Measurements from ENCODE around the gene DZIP1.

Gene DZIP1

GRCh38 chr13:95659500-95659899 lies 15.0 kb upstream of the DZIP1 start:
- TF ChIP-seq POLR2A (IDR thresholded peaks at IDR 0.05; ENCODE audit: low read length) (no peak), GATA1 (IDR thresholded peaks at IDR 0.05; ENCODE audit: low read depth, low read length) (no peak)
- DNase-seq = no peak

- TF ChIP-seq GATA1 (IDR thresholded peaks at IDR 0.05; ENCODE audit: low read depth, low read length) = no peak
- no peak for TF ChIP-seq POLR2A (IDR thresholded peaks at IDR 0.05; ENCODE audit: low read length)
- no peak for DNase-seq
Measured at GRCh38 chr13:95656386-95657015, 12.0 kb upstream of the DZIP1 start.

GRCh38 chr13:95652821-95653220 lies 8.3 kb upstream of the DZIP1 start:
- no peak for TF ChIP-seq GATA1 (IDR thresholded peaks at IDR 0.05; ENCODE audit: low read depth, low read length)
- no peak for TF ChIP-seq POLR2A (IDR thresholded peaks at IDR 0.05; ENCODE audit: low read length)

GRCh38 chr13:95652244-95652764 lies 7.8 kb upstream of the DZIP1 start:
- no peak for DNase-seq
- TF ChIP-seq POLR2A (IDR thresholded peaks at IDR 0.05; ENCODE audit: low read length) (no peak), GATA1 (IDR thresholded peaks at IDR 0.05; ENCODE audit: low read depth, low read length) (no peak)

More at GRCh38 chr13:95652821-95653220, 8.3 kb upstream of the DZIP1 start:
- no peak for DNase-seq

GRCh38 chr13:95650696-95651095 lies 6.2 kb upstream of the DZIP1 start:
- no peak for DNase-seq
- TF ChIP-seq POLR2A (IDR thresholded peaks at IDR 0.05; ENCODE audit: low read length) (no peak), GATA1 (IDR thresholded peaks at IDR 0.05; ENCODE audit: low read depth, low read length) (no peak)

- TF ChIP-seq GATA1 (IDR thresholded peaks at IDR 0.05; ENCODE audit: low read depth, low read length) = no peak
- TF ChIP-seq POLR2A (IDR thresholded peaks at IDR 0.05; ENCODE audit: low read length) = no peak
- DNase-seq = no peak
Measured at GRCh38 chr13:95647321-95647720, 2.8 kb upstream of the DZIP1 start.

- no peak for TF ChIP-seq GATA1 (IDR thresholded peaks at IDR 0.05; ENCODE audit: low read depth, low read length)
- TF ChIP-seq POLR2A (IDR thresholded peaks at IDR 0.05; ENCODE audit: low read length) = no peak
- peak in 1 of 2 experiments; percentile 17 for DNase-seq
Measured at GRCh38 chr13:95643936-95644598, 439 bp downstream of the DZIP1 start.

GRCh38 chr13:95643571-95643935 lies 953 bp downstream of the DZIP1 start:
- DNase-seq = no peak
- TF ChIP-seq POLR2A (IDR thresholded peaks at IDR 0.05; ENCODE audit: low read length) (no peak), GATA1 (IDR thresholded peaks at IDR 0.05; ENCODE audit: low read depth, low read length) (no peak)

GRCh38 chr13:95642999-95643398 lies 1.5 kb downstream of the DZIP1 start:
- no peak for DNase-seq
- TF ChIP-seq GATA1 (IDR thresholded peaks at IDR 0.05; ENCODE audit: low read depth, low read length) (no peak), POLR2A (IDR thresholded peaks at IDR 0.05; ENCODE audit: low read length) (no peak)

- peak in 1 of 2 experiments; percentile 12 for DNase-seq
Measured at GRCh38 chr13:95642028-95642621, 2.4 kb downstream of the DZIP1 start.

GRCh38 chr13:95641291-95642027 lies 3.0 kb downstream of the DZIP1 start:
- no peak for DNase-seq

More at GRCh38 chr13:95642028-95642621, 2.4 kb downstream of the DZIP1 start:
- TF ChIP-seq POLR2A (IDR thresholded peaks at IDR 0.05; ENCODE audit: low read length) = no peak
- no peak for TF ChIP-seq GATA1 (IDR thresholded peaks at IDR 0.05; ENCODE audit: low read depth, low read length)

GRCh38 chr13:95636853-95637252 lies 7.7 kb downstream of the DZIP1 start:
- no peak for DNase-seq
- no peak for TF ChIP-seq GATA1 (IDR thresholded peaks at IDR 0.05; ENCODE audit: low read depth, low read length)
- no peak for TF ChIP-seq POLR2A (IDR thresholded peaks at IDR 0.05; ENCODE audit: low read length)

More at GRCh38 chr13:95641291-95642027, 3.0 kb downstream of the DZIP1 start:
- TF ChIP-seq POLR2A (IDR thresholded peaks at IDR 0.05; ENCODE audit: low read length) (no peak), GATA1 (IDR thresholded peaks at IDR 0.05; ENCODE audit: low read depth, low read length) (no peak)

GRCh38 chr13:95630593-95630992 lies 13.9 kb downstream of the DZIP1 start:
- TF ChIP-seq POLR2A (IDR thresholded peaks at IDR 0.05; ENCODE audit: low read length) (no peak), GATA1 (IDR thresholded peaks at IDR 0.05; ENCODE audit: low read depth, low read length) (no peak)

GRCh38 chr13:95629071-95629470 lies 15.4 kb downstream of the DZIP1 start:
- DNase-seq = no peak
- TF ChIP-seq POLR2A (IDR thresholded peaks at IDR 0.05; ENCODE audit: low read length) = no peak
- TF ChIP-seq GATA1 (IDR thresholded peaks at IDR 0.05; ENCODE audit: low read depth, low read length) = no peak

More at GRCh38 chr13:95630593-95630992, 13.9 kb downstream of the DZIP1 start:
- DNase-seq = no peak
